ENCODE data around the gene MRPL36. TPM values are rescaled to one million over a fixed set of nuclear protein-coding genes. Genes with fewer than 3 reads are reported as not detected.

MRPL36 gene
- total and polyA plus RNA-seq, 2 experiments from 2014 or later = 47.5 to 149 TPM

DNA sequence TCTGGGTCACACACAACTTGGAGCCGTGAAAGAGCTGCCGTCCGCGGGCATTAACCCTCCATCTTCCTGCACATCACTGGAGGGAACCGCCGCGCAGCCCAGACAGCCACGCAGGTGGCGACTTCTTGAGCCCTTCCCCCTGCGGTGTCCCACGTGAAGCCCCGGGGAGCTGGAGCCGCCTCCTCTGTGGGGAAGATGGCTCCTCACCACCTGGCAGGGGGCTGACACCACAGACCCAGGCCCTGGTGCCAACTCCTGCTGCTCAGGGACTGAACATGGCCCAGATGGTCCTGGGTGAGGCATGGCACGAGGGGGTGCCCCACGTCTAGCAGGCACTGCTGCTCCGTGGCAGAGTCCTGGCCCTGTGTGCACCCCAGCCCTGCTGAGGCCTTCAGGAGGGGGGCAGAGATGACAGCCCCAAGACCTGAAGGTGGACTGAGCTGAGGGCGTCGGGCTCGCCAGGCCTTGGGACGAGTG, 40.5 kb upstream of the MRPL36 start:
- no peaks in the 10 kb centered on the region for H4K20me1 ChIP-seq (replicated peaks; ENCODE audit: insufficient read depth)
- TF ChIP-seq NANOG (IDR thresholded peaks at IDR 0.05; ENCODE audit: borderline replicate concordance) = no peak
- TF ChIP-seq, protein P1, sequence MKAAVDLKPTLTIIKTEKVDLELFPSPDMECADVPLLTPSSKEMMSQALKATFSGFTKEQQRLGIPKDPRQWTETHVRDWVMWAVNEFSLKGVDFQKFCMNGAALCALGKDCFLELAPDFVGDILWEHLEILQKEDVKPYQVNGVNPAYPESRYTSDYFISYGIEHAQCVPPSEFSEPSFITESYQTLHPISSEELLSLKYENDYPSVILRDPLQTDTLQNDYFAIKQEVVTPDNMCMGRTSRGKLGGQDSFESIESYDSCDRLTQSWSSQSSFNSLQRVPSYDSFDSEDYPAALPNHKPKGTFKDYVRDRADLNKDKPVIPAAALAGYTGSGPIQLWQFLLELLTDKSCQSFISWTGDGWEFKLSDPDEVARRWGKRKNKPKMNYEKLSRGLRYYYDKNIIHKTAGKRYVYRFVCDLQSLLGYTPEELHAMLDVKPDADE (IDR thresholded peaks at IDR 0.05) = no peak
- no peak for TF ChIP-seq EZH2 (IDR thresholded peaks at IDR 0.05; ENCODE audit: low read depth, unreplicated experiment)
- TF ChIP-seq, protein P2, sequence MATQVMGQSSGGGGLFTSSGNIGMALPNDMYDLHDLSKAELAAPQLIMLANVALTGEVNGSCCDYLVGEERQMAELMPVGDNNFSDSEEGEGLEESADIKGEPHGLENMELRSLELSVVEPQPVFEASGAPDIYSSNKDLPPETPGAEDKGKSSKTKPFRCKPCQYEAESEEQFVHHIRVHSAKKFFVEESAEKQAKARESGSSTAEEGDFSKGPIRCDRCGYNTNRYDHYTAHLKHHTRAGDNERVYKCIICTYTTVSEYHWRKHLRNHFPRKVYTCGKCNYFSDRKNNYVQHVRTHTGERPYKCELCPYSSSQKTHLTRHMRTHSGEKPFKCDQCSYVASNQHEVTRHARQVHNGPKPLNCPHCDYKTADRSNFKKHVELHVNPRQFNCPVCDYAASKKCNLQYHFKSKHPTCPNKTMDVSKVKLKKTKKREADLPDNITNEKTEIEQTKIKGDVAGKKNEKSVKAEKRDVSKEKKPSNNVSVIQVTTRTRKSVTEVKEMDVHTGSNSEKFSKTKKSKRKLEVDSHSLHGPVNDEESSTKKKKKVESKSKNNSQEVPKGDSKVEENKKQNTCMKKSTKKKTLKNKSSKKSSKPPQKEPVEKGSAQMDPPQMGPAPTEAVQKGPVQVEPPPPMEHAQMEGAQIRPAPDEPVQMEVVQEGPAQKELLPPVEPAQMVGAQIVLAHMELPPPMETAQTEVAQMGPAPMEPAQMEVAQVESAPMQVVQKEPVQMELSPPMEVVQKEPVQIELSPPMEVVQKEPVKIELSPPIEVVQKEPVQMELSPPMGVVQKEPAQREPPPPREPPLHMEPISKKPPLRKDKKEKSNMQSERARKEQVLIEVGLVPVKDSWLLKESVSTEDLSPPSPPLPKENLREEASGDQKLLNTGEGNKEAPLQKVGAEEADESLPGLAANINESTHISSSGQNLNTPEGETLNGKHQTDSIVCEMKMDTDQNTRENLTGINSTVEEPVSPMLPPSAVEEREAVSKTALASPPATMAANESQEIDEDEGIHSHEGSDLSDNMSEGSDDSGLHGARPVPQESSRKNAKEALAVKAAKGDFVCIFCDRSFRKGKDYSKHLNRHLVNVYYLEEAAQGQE (IDR thresholded peaks at IDR 0.05; ENCODE audit: unreplicated experiment) = no peak
- no peak for TF ChIP-seq CREB1 (CRISPR knock-in tag; IDR thresholded peaks at IDR 0.05; ENCODE audit: low read depth)
- no peak for TF ChIP-seq STAT1 (IDR thresholded peaks at IDR 0.05; ENCODE audit: unreplicated experiment)
- TF ChIP-seq EZH2phosphoT487 (IDR thresholded peaks at IDR 0.05; ENCODE audit: unreplicated experiment) = no peak
- TF ChIP-seq ZNF114 (CRISPR knock-in tag; IDR thresholded peaks at IDR 0.05) = no peak
- no peak for TF ChIP-seq POLR2AphosphoS5 (IDR thresholded peaks at IDR 0.05; ENCODE audit: low read depth)
- TF ChIP-seq JUNB (IDR thresholded peaks at IDR 0.05; ENCODE audit: unreplicated experiment) = no peak
- TF ChIP-seq, protein P3, sequence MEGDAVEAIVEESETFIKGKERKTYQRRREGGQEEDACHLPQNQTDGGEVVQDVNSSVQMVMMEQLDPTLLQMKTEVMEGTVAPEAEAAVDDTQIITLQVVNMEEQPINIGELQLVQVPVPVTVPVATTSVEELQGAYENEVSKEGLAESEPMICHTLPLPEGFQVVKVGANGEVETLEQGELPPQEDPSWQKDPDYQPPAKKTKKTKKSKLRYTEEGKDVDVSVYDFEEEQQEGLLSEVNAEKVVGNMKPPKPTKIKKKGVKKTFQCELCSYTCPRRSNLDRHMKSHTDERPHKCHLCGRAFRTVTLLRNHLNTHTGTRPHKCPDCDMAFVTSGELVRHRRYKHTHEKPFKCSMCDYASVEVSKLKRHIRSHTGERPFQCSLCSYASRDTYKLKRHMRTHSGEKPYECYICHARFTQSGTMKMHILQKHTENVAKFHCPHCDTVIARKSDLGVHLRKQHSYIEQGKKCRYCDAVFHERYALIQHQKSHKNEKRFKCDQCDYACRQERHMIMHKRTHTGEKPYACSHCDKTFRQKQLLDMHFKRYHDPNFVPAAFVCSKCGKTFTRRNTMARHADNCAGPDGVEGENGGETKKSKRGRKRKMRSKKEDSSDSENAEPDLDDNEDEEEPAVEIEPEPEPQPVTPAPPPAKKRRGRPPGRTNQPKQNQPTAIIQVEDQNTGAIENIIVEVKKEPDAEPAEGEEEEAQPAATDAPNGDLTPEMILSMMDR (conservative IDR thresholded peaks at IDR 0.05; ENCODE audit: low read depth in 2 of 2) = no peak
- TF ChIP-seq, protein P4, sequence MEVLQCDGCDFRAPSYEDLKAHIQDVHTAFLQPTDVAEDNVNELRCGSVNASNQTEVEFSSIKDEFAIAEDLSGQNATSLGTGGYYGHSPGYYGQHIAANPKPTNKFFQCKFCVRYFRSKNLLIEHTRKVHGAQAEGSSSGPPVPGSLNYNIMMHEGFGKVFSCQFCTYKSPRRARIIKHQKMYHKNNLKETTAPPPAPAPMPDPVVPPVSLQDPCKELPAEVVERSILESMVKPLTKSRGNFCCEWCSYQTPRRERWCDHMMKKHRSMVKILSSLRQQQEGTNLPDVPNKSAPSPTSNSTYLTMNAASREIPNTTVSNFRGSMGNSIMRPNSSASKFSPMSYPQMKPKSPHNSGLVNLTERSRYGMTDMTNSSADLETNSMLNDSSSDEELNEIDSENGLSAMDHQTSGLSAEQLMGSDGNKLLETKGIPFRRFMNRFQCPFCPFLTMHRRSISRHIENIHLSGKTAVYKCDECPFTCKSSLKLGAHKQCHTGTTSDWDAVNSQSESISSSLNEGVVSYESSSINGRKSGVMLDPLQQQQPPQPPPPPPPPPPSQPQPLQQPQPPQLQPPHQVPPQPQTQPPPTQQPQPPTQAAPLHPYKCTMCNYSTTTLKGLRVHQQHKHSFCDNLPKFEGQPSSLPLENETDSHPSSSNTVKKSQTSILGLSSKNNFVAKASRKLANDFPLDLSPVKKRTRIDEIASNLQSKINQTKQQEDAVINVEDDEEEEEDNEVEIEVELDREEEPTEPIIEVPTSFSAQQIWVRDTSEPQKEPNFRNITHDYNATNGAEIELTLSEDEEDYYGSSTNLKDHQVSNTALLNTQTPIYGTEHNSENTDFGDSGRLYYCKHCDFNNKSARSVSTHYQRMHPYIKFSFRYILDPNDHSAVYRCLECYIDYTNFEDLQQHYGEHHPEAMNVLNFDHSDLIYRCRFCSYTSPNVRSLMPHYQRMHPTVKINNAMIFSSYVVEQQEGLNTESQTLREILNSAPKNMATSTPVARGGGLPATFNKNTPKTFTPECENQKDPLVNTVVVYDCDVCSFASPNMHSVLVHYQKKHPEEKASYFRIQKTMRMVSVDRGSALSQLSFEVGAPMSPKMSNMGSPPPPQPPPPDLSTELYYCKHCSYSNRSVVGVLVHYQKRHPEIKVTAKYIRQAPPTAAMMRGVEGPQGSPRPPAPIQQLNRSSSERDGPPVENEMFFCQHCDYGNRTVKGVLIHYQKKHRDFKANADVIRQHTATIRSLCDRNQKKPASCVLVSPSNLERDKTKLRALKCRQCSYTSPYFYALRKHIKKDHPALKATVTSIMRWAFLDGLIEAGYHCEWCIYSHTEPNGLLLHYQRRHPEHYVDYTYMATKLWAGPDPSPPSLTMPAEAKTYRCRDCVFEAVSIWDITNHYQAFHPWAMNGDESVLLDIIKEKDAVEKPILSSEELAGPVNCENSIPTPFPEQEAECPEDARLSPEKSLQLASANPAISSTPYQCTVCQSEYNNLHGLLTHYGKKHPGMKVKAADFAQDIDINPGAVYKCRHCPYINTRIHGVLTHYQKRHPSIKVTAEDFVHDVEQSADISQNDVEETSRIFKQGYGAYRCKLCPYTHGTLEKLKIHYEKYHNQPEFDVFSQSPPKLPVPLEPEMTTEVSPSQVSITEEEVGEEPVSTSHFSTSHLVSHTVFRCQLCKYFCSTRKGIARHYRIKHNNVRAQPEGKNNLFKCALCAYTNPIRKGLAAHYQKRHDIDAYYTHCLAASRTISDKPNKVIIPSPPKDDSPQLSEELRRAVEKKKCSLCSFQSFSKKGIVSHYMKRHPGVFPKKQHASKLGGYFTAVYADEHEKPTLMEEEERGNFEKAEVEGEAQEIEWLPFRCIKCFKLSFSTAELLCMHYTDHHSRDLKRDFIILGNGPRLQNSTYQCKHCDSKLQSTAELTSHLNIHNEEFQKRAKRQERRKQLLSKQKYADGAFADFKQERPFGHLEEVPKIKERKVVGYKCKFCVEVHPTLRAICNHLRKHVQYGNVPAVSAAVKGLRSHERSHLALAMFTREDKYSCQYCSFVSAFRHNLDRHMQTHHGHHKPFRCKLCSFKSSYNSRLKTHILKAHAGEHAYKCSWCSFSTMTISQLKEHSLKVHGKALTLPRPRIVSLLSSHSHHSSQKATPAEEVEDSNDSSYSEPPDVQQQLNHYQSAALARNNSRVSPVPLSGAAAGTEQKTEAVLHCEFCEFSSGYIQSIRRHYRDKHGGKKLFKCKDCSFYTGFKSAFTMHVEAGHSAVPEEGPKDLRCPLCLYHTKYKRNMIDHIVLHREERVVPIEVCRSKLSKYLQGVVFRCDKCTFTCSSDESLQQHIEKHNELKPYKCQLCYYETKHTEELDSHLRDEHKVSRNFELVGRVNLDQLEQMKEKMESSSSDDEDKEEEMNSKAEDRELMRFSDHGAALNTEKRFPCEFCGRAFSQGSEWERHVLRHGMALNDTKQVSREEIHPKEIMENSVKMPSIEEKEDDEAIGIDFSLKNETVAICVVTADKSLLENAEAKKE (CRISPR knock-in tag; IDR thresholded peaks at IDR 0.05) = no peak
- TF ChIP-seq ZNF331 (CRISPR knock-in tag; IDR thresholded peaks at IDR 0.05; ENCODE audit: low read depth) = no peak
- ATAC-seq (no peak), DNase-seq (ENCODE audit: low spot score) (no peak)
- peaks cover 21% of the 10 kb centered on the region for H3K4me1 Mint-ChIP-seq
- no peak overlapping the region for H3K4me3 Mint-ChIP-seq
- H3K4me1 ChIP-seq (ENCODE audit: insufficient read depth) = no peaks in the 10 kb centered on the region
- no peaks in the 10 kb centered on the region for H3K36me3 Mint-ChIP-seq (ENCODE audit: low read depth)
- H2AFZ ChIP-seq = no peak overlapping the region
- H3K27ac ChIP-seq (ENCODE audit: low read depth) = no peak overlapping the region
- H3K9me3 Mint-ChIP-seq = no peaks in the 10 kb centered on the region
- no peaks in the 10 kb centered on the region for H3K36me3 ChIP-seq (ENCODE audit: insufficient read depth)
- peaks cover 3% of the 10 kb centered on the region for H3K27me3 Mint-ChIP-seq (ENCODE audit: insufficient read depth, low read depth, poor library complexity)
- H3K27ac Mint-ChIP-seq = no peak overlapping the region
- no peaks in the 10 kb centered on the region for H3K27me3 ChIP-seq (ENCODE audit: insufficient read depth)
- no peak overlapping the region for H3K4me3 ChIP-seq
- 0 out of 2 replicates have a peak, but pooled peaks cover 3% of the 10 kb centered on the region for H3K9me2 ChIP-seq (ENCODE audit: insufficient read depth)
- H3K79me2 ChIP-seq (replicated peaks; ENCODE audit: insufficient read depth) = no peaks in the 10 kb centered on the region
- no peaks in the 10 kb centered on the region for H3F3A ChIP-seq (replicated peaks; ENCODE audit: low read depth)
- no peak overlapping the region for H3K4me2 ChIP-seq

Data from GM23338 (cell line).